HepG2 (cell line): Measurements from ENCODE around the gene PDYN. TPM values are rescaled to one million over a fixed set of nuclear protein-coding genes. Genes with fewer than 3 reads are reported as not detected.
A peak's percentile ranks its signal among the peaks of the same experiment; 100 is the strongest.

ENCODE experiments used
- AGO1 ChIP-seq: fragments of 200-400 bp; formaldehyde crosslinking; IDR thresholded peaks from 2 replicates; pipeline ENCODE4 v1.6.1; 2017; ENCODE audit warnings: mild to moderate bottlenecking, low read depth, low read length, moderate library complexity; ENCODE audit not compliant: poor library complexity, severe bottlenecking
- ERF ChIP-seq: IDR thresholded peaks from 2 replicates; pipeline ENCODE4 v1.6.1; 2018; ENCODE audit warnings: missing biosample characterization, missing genetic modification reagents
- GPN1 ChIP-seq: sonication (generic); formaldehyde crosslinking; IDR thresholded peaks from 2 replicates; pipeline ENCODE4 v1.5.1; 2020; ENCODE audit warnings: missing genetic modification reagents, borderline replicate concordance
- HNRNPUL1 ChIP-seq: fragments of 200-400 bp; formaldehyde crosslinking; IDR thresholded peaks from 2 replicates; pipeline ENCODE4 v1.6.1; 2017; ENCODE audit warnings: low read depth, mild to moderate bottlenecking, low read length, moderate library complexity
- HOXA9 ChIP-seq: sonication (generic); formaldehyde crosslinking; IDR thresholded peaks from 2 replicates; pipeline ENCODE4 v1.8.1; 2022; ENCODE audit warnings: missing genetic modification reagents, mild to moderate bottlenecking, moderate library complexity, borderline replicate concordance
- KLF9 ChIP-seq: IDR thresholded peaks from 2 replicates; pipeline ENCODE4 v1.6.1; 2016; ENCODE audit warnings: low read depth
- MAFF ChIP-seq: IDR thresholded peaks from 2 replicates; pipeline ENCODE4 v1.6.1; 2011; ENCODE audit warnings: low read depth, low read length, improper control_type of control experiment
- MED13 ChIP-seq: sonication (generic); formaldehyde crosslinking; IDR thresholded peaks from 2 replicates; pipeline ENCODE4 v1.5.0; 2020; ENCODE audit warnings: missing genetic modification reagents
- NFIB ChIP-seq: sonication (generic); formaldehyde crosslinking; IDR thresholded peaks from 2 replicates; pipeline ENCODE4 v1.9.0; 2021; ENCODE audit warnings: missing genetic modification reagents, mild to moderate bottlenecking, borderline replicate concordance
- NKX3-1 ChIP-seq: sonication (generic); formaldehyde crosslinking; IDR thresholded peaks from 2 replicates; pipeline ENCODE4 v1.5.0; 2020; ENCODE audit warnings: missing genetic modification reagents
- POLR2G ChIP-seq: fragments of 200-400 bp; formaldehyde crosslinking; IDR thresholded peaks from 2 replicates; pipeline ENCODE4 v1.6.1; 2018; ENCODE audit warnings: mild to moderate bottlenecking, low read depth, low read length, moderate library complexity
- RFXAP ChIP-seq: sonication (generic); formaldehyde crosslinking; IDR thresholded peaks from 2 replicates; pipeline ENCODE4 v1.4.0; 2020; ENCODE audit warnings: missing genetic modification reagents, borderline replicate concordance
- SKI ChIP-seq: fragments of 450-650 bp; IDR thresholded peaks from one replicate; pipeline ENCODE4 v1.6.1; 2018; ENCODE audit warnings: mild to moderate bottlenecking; ENCODE audit not compliant: partially characterized antibody
- SNAPC2 ChIP-seq: sonication (generic); formaldehyde crosslinking; IDR thresholded peaks from 2 replicates; pipeline ENCODE4 v1.8.1; 2022; ENCODE audit warnings: mild to moderate bottlenecking, missing genetic modification reagents
- SP1 ChIP-seq, 2 experiments: fragments of 450-650 bp in 1 of 2; sonication (generic) in 1 of 2; formaldehyde crosslinking in 1 of 2; IDR thresholded peaks; 2 replicates each; pipeline versions ENCODE4 v1.4.0 to v1.6.1; 2016 to 2020; ENCODE audit warnings: missing genetic modification reagents in 1 of 2
- ZBTB25 ChIP-seq: IDR thresholded peaks from 2 replicates; pipeline ENCODE4 v1.6.1; 2018; ENCODE audit warnings: missing genetic modification reagents
- ZNF292 ChIP-seq: sonication (generic); formaldehyde crosslinking; IDR thresholded peaks from 2 replicates; pipeline ENCODE4 v1.8.1; 2022; ENCODE audit warnings: mild to moderate bottlenecking, low read depth, missing genetic modification reagents, borderline replicate concordance
- ZNF296 ChIP-seq: sonication (generic); formaldehyde crosslinking; conservative IDR thresholded peaks from 2 replicates; pipeline ENCODE4 v1.5.0; 2020; ENCODE audit warnings: mild to moderate bottlenecking, missing genetic modification reagents
- ZNF354B ChIP-seq: sonication (generic); formaldehyde crosslinking; IDR thresholded peaks from 2 replicates; pipeline ENCODE4 v1.8.0; 2022; ENCODE audit warnings: mild to moderate bottlenecking, missing genetic modification reagents
- ZNF383 ChIP-seq: sonication (generic); formaldehyde crosslinking; IDR thresholded peaks from 2 replicates; pipeline ENCODE4 v1.4.0; 2020; ENCODE audit warnings: missing genetic modification reagents, mild to moderate bottlenecking, borderline replicate concordance
- ZNF44 ChIP-seq: sonication (generic); formaldehyde crosslinking; IDR thresholded peaks from 2 replicates; pipeline ENCODE4 v1.5.1; 2020; ENCODE audit warnings: mild to moderate bottlenecking, missing genetic modification reagents
- ZNF550 ChIP-seq: sonication (generic); formaldehyde crosslinking; IDR thresholded peaks from 2 replicates; pipeline ENCODE4 v1.4.0; 2020; ENCODE audit warnings: mild to moderate bottlenecking, missing genetic modification reagents, borderline replicate concordance
- ZNF737 ChIP-seq: sonication (generic); formaldehyde crosslinking; IDR thresholded peaks from 2 replicates; pipeline ENCODE4 v1.5.0; 2020; ENCODE audit warnings: missing genetic modification reagents, mild to moderate bottlenecking, borderline replicate concordance
- polyA plus RNA-seq, 8 experiments: library from polyadenylated mRNA; depleted of rRNA in 3 of 8; stranded (reverse) in 7 of 8; unstranded in 1 of 8; fragments of >200 nt; fragmentation: Illumina TruSeq in 4 of 8; extraction: Trizol in 4 of 8; gene quantifications; 2 replicates each; pipeline versions ENCODE4 v1.2.1 to v1.2.3, GENCODE V29; 2011 to 2016; ENCODE audit warnings: low read depth in 4 of 8, missing spikeins in 1 of 8, mixed read lengths in 1 of 8; ENCODE audit not compliant: insufficient read depth in 1 of 8
- total RNA-seq, 5 experiments: library from RNA; depleted of rRNA; stranded (reverse); fragments of >200 nt; fragmentation: Illumina TruSeq; extraction: Trizol; gene quantifications; 2 replicates each; pipeline ENCODE4 v1.2.3, GENCODE V29; 2016; ENCODE audit warnings: low read depth in 1 of 5
- TF ChIP-seq, protein P1 (sequence below): IDR thresholded peaks from 2 replicates; pipeline ENCODE4 v1.6.1; 2016; ENCODE audit warnings: control low read depth
- TF ChIP-seq, protein P2 (sequence below): sonication (generic); formaldehyde crosslinking; IDR thresholded peaks from 2 replicates; pipeline ENCODE4 v1.4.0; 2020; ENCODE audit warnings: mild to moderate bottlenecking, missing genetic modification reagents

Gene PDYN
- total and polyA plus RNA-seq, 2 of the 13 experiments (the other 11 are each of a cell fraction or from before 2014, with no cell fraction given), result not detected

DNA sequence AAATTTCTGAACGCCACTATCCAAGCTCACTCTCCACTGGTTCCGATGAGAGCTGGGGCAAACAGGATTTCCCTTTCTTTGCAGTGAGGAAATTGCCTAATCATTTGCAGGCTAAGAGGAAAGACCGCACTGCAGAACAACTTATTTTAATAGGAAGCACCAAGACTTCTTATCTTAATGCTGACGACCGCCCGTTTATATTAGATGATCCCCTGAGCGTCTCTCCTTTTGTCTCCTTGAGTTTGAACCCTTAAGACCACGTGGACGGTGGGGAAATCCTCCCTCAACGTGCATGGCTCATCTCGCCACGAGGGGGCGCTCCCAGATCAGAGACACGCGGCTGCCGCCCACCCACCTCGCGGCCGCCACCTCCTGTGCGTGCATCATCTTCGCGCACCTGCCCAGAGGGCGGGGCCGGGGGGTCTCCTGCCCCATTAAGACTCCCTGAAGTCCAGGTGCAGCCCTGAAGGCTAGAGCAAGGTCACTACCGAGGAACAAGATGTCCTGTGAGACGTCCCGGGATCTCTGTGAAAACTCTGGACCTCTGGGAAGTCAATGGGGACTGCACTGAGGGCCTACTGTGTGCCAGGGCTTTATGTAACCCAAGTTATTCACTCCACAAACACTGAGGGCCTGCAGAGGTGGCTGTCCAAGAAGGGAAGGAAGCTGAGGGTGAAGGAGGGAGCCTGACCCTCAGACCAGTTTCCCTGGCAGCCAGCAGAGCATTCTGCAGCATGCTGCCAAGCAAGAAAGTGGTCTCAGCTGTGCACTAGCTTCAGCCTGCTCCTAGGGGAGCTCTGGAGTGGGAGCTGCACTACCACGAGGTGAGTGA lies 28.1 kb downstream of the PDYN start (continued):
- TF ChIP-seq, protein P1, sequence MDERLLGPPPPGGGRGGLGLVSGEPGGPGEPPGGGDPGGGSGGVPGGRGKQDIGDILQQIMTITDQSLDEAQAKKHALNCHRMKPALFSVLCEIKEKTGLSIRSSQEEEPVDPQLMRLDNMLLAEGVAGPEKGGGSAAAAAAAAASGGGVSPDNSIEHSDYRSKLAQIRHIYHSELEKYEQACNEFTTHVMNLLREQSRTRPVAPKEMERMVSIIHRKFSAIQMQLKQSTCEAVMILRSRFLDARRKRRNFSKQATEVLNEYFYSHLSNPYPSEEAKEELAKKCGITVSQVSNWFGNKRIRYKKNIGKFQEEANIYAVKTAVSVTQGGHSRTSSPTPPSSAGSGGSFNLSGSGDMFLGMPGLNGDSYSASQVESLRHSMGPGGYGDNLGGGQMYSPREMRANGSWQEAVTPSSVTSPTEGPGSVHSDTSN (CRISPR knock-in tag), result no peak
- TF ChIP-seq ZNF737 (CRISPR knock-in tag), result no peak
- TF ChIP-seq MED13 (CRISPR knock-in tag), result no peak
- TF ChIP-seq SKI, result no peak
- TF ChIP-seq SP1 (IDR thresholded peaks at IDR 0.05), result no peak
- TF ChIP-seq SP1 (CRISPR knock-in tag; IDR thresholded peaks at IDR 0.05), result peak; percentile 66
- TF ChIP-seq ZNF292 (CRISPR knock-in tag), result no peak
- no peak for TF ChIP-seq ZNF44 (CRISPR knock-in tag)
- no peak for TF ChIP-seq HNRNPUL1
- TF ChIP-seq ZNF383 (CRISPR knock-in tag), result no peak
- TF ChIP-seq GPN1 (CRISPR knock-in tag), result no peak; the same call in 1 of the 2 replicates
- TF ChIP-seq RFXAP (CRISPR knock-in tag), result no peak
- TF ChIP-seq, protein P2, sequence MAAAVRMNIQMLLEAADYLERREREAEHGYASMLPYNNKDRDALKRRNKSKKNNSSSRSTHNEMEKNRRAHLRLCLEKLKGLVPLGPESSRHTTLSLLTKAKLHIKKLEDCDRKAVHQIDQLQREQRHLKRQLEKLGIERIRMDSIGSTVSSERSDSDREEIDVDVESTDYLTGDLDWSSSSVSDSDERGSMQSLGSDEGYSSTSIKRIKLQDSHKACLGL (CRISPR knock-in tag), result no peak
- 0 out of 2 replicates have a peak, but pooled peaks have one; percentile 81 for TF ChIP-seq ZNF550
- 0 out of 2 replicates have a peak, but pooled peaks have one; percentile 29 for TF ChIP-seq ZNF354B (CRISPR knock-in tag)
- TF ChIP-seq MAFF, result no peak
- TF ChIP-seq AGO1, result peak; percentile 59
- peak; percentile 19; the same call in 1 of the 2 replicates for TF ChIP-seq ZBTB25 (CRISPR knock-in tag)
- no peak for TF ChIP-seq HOXA9 (CRISPR knock-in tag)
- TF ChIP-seq POLR2G, result no peak
- no peak for TF ChIP-seq KLF9 (CRISPR knock-in tag)
- TF ChIP-seq NKX3-1, result no peak
- no peak for TF ChIP-seq SNAPC2 (CRISPR knock-in tag)
- TF ChIP-seq NFIB (CRISPR knock-in tag), result no peak
- peak; percentile 70; the same call in 1 of the 2 replicates for TF ChIP-seq ERF (CRISPR knock-in tag)
- TF ChIP-seq ZNF296, result no peak
